DMS 273 (cell line): ENCODE results near the gene MAP3K6.

Source experiments
- DNase-seq: peaks from one replicate; lab custom pipeline; 2025; ENCODE audit not compliant: unreplicated experiment; lab: John Stamatoyannopoulos, UW

MAP3K6 gene

DNA sequence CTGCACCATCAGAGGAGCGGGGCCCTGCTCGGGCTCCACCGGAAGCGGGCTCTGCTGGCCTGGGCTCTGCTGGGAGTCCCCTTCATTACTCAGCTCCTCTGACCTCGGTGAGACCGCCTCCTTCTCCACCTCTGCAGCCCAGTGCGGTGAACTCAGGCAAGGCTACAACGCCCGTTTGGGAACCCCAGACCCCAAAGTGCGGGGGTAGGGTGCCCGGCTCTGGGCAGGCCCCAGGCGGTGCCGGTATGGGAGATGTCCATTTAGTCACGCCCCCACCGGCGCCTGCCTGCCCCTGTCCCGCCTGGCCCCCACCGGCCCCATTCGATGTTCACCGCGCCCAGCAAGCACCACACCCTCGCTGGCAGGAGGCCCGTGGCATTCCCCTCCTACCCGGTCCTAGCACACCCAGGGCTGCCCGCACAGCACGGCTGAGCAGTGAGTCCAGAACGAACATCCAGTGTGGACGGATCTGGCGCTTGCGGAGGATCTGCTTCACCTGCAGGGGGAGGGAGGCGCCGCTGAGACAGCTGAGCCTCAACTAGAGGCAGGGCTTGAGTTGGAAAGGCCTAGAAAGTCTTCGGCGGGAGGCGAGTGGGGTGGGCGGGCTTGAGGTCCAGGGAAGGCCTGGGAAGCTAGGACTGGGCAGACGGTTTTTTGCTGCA is 10.0 kb downstream of the MAP3K6 start:
- no peak for DNase-seq

DNA sequence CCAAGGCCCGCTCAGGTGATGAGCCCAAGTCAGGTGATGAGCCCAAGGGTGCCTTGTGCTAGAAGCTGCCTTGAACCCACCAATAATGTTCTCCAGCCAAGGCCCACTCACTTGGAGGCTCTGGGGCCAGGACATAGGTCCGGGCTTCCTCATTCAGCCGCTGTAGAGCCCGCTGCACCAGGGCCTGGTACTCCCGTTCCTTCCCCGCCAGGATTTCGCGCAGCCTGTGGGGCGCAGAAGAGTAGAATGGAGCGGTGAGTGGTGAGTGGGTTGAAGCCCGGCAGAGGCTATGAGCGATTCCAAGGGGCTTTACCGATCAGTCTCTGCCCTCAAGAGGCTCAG is 10.5 kb downstream of the MAP3K6 start:
- DNase-seq = no peak

- DNase-seq = no peak
Observed at GRCh38 chr1:27355683-27356082, 11.1 kb downstream of the MAP3K6 start.

- DNase-seq = no peak
Observed at GRCh38 chr1:27353629-27354028, 13.1 kb downstream of the MAP3K6 start.

- no peak for DNase-seq
Observed at GRCh38 chr1:27353166-27353565, 13.6 kb downstream of the MAP3K6 start.

- DNase-seq = no peak
Observed at GRCh38 chr1:27351541-27352107, 15.1 kb downstream of the MAP3K6 start.

GRCh38 chr1:27350663-27351540 is 15.9 kb downstream of the MAP3K6 start:
- no peak for DNase-seq

GRCh38 chr1:27349784-27350662 is 16.7 kb downstream of the MAP3K6 start:
- DNase-seq = no peak

DNA sequence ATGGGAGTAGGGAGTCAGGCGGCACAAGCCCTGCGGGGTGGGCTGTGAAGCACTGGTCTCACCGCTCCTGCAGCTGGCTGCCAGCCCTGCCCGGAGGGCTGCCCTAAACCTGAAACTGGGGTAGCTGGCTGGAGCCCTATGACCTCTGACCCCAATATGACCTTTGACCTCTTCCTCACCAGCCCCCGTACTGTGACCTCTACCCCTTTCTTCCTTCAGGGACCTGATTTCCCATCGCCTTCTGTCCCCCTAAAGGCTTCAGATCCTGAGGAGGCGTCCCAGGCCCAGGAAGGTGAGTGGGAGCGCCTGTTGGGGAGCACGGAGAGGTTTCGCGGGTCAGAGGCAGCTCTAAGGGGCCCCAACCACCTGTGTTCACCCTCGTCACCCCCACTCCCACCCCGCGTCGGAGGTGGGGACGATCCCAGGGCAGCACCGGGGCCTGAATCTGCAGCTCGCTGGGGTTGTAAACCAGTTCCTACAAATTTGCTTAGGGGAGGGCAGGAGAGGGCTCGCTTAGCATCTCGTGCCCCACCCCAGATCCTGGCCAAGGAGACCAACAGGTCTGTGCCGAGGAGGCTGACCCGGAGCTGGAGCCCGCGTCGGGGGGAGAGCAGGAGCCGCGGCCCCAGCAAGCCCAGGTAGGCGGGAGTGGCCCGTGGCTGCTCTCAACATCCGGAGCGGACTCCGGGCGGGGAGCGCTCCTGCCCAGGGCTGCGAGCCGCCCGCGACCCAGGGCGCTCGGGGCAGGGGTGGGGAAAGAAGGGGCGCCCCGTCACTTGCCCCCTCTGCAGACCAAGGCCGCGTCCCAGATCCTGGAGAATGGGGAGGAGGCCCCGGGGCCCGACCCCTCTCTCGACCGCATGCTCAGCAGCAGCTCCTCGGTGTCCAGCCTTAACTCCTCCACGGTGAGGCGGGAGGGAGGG is 17.6 kb downstream of the MAP3K6 start:
- peak; percentile 56 for DNase-seq

DNA sequence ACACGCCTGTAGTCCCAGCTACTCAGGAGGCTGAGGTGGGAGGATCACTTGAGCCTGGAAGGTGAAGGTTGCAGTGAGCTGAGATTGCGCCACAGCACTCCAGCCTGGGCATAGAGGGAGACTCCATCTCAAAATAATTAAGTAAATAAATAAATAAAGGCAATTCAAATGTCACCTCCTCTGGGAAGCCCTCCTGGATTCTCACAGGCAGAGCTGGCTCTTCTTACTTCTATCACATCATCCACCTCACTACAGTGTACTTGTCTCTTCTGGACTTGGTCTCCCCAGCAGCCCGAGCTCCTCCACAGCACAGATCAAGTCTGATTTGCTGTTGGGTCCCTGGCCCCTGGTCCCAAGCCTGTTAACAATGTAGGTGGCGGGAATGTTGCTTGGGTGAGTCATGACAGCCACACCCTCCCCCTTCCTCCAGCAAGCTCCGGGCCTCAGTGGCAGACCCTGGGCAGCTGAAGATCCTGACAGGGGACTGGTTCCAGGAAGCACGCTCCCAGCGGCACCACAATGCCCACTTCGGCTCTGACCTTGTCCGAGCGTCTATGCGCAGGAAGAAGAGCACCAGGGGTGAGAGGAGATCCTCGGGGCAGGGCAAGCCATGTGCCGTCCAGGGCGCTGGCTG is 19.7 kb downstream of the MAP3K6 start:
- DNase-seq = no peak

DNA sequence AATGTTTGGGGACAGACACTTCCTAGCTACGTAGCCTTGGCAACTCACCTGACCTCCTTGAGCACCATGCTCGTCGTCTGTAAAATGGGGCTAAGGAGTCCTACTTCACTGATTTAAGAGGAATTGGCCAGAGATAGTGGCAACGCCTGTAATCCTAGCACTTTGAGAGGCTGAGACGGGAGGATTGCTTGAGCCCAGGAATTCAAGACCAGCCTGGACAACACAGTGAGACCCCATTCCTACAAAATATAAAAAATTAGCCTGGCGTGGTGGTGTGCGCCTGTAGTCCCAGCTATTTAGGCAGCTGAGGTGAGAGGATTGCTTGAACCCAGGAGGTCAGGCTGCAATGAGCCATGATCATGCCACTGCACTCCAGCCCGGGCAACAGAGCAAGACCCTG is 20.4 kb downstream of the MAP3K6 start:
- DNase-seq = no peak

GRCh38 chr1:27345272-27345671 is 21.5 kb downstream of the MAP3K6 start:
- no peak for DNase-seq

- peak; percentile 89 for DNase-seq
Observed at GRCh38 chr1:27343639-27344025, 23.1 kb downstream of the MAP3K6 start.

GRCh38 chr1:27342778-27343638 is 23.8 kb downstream of the MAP3K6 start:
- peak; percentile 86 for DNase-seq

DNA sequence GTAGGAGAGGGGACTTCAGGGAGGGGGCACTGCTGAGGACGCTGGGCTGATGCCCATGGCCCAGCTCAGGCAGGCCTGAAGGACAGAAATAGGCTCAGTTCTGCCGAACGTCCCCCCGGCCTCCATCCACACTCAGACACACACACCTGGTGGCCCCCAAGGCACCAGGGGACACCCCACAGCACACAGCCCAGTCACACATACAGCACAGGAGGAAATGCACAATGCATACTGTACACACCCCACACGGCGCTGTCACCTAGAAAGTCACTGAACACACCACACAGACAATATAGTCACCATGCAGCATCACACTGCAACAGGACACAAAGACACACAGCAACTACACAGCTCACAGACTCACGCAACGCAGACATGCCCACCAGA is 24.4 kb downstream of the MAP3K6 start:
- DNase-seq = peak; percentile 55

GRCh38 chr1:27341525-27342252 is 25.1 kb downstream of the MAP3K6 start, which contains the start of gene SYTL1:
SYTL1 (plus strand) TSS chr1:27342022; CDS start chr1:27345335, 3,313 bp downstream.
- peak; percentile 95 for DNase-seq

DNA sequence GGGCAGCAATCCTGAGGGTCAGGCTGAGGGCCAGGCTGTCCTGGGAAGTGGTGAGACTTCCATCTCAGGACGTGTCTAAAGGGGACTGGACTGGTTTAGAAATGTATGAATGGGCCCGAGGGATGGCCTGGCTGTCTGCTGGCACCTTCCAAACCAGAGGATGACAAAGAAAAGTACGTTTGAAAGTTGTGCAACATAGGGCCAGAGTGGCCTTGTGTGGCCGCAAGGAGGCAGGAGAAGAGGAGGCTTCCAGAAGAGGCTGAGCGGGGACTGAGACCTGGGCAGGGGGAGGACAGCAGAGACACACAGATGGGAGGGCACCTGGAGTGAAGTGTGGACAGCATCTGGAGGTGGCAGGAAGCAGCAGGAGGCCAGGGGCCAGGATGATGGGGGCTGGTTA is 27.5 kb downstream of the MAP3K6 start:
- peak; percentile 42 for DNase-seq

DNA sequence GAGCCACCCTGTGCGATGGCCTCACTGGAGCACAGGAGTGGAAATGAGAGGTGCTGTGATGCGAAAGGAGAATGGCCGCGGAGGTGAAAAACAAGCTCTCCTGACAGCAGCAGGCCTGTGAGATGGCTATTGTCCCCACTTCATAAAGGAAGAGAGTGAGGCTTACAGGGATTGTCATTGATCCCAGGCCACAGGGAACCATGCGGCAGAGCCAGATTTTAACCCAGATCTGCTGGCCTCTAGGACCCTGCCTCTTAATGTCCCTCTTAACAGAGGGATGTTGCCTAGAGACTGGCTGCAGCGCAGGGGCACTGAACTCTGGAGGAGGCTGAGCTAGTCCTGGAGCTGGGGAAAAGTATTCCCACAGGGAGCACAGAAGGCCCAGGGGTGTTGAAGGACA is 28.0 kb downstream of the MAP3K6 start:
- DNase-seq = no peak
